Transverse colon (tissue), 3 donors: Measurements from ENCODE around the gene ACADS.

Experiments
- POLR2A ChIP-seq: fragments of 450-650 bp; IDR thresholded peaks from one replicate; pipeline ENCODE4 v1.6.1; 2016; ENCODE audit warnings: antibody characterized with exemption, mild to moderate bottlenecking, moderate library complexity
- TF ChIP-seq, protein P1 (sequence below), 5 experiments: fragments of 200-600 bp in 3 of 5; fragments of 450-650 bp in 2 of 5; sonication (generic) in 3 of 5; IDR thresholded peaks; 1 replicate in 2 of 5; 2 replicates in 3 of 5; pipeline ENCODE4 v1.5.1; 2016 to 2017; ENCODE audit warnings: antibody characterized with exemption in 5 of 5, inconsistent platforms in 3 of 5, mild to moderate bottlenecking in 2 of 5, moderate library complexity in 1 of 5

DNA sequence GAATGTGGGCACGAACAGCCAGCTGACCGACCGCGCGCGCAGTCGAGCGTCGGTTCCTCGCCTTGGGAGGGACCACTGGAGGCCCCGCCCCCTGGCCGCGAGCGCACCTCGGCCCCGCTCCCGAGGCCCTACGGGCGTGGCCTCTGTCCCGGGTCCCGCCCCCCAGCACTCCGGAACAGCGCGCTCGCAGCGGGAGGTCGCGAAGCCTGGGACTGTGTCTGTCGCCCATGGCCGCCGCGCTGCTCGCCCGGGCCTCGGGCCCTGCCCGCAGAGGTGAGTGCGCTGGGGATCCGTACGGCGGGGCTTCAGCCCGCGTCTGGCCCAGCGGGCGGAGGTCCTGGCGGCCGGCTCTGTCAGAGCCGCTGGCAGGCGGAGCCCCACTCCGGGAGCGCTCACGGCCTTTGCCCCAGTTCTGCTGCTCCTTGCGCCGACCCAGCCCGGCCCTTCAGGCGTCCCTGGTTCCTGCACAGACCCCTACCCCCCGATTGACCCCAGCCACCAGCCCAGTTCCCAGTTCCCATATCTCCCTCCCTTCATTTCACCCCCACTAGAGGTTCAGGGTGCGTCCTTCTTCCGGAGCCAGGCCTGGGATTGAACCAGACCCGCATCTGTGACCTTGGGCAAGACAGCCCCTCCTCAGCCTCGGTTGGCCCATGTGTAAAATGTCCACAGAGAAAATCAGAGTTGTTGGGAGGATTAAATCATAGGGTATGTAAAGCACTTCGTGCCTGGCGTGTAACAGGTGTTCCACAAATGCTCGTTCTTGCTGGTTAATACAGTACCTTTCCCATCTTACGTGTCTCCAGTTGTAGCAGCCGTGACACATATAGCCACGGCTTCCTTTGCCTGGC, at the start of gene ACADS:
- TF ChIP-seq, protein P1, sequence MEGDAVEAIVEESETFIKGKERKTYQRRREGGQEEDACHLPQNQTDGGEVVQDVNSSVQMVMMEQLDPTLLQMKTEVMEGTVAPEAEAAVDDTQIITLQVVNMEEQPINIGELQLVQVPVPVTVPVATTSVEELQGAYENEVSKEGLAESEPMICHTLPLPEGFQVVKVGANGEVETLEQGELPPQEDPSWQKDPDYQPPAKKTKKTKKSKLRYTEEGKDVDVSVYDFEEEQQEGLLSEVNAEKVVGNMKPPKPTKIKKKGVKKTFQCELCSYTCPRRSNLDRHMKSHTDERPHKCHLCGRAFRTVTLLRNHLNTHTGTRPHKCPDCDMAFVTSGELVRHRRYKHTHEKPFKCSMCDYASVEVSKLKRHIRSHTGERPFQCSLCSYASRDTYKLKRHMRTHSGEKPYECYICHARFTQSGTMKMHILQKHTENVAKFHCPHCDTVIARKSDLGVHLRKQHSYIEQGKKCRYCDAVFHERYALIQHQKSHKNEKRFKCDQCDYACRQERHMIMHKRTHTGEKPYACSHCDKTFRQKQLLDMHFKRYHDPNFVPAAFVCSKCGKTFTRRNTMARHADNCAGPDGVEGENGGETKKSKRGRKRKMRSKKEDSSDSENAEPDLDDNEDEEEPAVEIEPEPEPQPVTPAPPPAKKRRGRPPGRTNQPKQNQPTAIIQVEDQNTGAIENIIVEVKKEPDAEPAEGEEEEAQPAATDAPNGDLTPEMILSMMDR (IDR thresholded peaks at IDR 0.05): peak in 1 of 5 experiments; percentile 24
- peak; percentile 83 for TF ChIP-seq POLR2A
